OCI-M2 (cell line): ENCODE measurements around the gene DIP2C.
"Not testable (repeated sequence)": the region's sequence is repeated elsewhere in the genome, so short reads cannot be mapped to it uniquely, and the experiment has no call there.

Experiments used
- DNase-seq: peaks from one replicate; lab custom pipeline; 2025; ENCODE audit not compliant: unreplicated experiment; lab: John Stamatoyannopoulos, UW

DIP2C gene

DNA sequence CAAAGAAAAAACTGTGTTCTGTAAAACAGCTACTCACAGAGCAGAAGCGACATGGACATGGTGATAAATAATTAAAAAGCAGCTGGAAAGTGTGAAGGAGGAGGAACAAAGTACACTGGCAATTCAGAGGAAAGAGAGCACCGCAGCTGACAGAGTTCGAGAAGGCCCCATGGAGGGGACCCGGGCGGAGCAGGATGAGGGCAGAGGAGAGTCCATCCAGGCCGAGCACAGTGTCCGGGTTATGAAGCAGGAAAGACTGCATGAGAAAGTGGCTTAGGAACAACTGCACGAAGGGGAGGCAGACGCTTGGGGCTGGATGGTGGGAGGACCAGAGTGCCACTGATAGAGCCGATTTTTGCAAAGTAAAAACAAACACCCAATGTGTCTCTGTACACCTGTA is 368.7 kb downstream of the DIP2C start:
- no peak for DNase-seq

DNA sequence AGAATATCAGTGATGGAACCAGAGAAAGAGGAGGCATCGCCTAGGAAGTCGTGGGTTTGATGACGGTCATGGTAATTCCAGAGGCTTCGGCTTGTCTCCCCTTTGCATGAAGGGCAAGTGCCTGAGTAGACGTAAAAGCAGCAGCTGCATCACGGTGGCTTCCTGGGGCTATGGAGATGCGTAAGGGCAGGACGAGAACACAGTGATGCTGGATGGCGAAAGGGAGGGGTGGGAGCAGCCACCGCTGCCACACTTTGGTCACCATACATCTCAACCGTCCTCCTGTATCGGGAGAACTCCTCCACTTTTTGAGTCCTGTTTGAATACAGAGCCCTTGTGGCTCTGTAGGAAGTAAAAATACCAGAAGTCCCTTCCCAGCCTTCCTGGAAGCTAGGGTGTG is 371.5 kb downstream of the DIP2C start:
- no peak for DNase-seq

DNA sequence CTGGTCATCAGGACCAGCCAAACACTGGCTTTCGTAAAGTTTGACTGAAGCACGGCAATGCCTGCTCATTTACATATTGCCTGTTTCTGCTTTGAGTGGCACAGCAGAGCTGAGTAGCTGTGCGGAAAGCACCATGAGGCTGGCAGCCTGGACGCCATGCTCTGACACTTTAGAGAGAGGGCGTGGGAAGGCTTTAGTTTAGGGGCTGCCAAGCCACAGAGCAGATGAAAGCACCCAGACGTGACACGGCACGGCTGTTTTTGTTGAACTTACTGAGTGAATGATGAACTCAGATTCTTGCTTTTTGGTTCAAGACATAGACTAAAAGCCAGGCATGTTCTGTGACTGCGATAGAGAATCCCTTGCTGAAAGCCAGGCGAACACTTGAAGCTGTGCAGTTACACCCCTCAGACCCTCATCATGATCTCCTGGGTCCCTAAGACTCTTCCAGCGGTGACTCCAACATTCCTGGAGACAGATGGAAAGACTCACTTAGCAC is 372.1 kb downstream of the DIP2C start:
- no peak for DNase-seq

DNA sequence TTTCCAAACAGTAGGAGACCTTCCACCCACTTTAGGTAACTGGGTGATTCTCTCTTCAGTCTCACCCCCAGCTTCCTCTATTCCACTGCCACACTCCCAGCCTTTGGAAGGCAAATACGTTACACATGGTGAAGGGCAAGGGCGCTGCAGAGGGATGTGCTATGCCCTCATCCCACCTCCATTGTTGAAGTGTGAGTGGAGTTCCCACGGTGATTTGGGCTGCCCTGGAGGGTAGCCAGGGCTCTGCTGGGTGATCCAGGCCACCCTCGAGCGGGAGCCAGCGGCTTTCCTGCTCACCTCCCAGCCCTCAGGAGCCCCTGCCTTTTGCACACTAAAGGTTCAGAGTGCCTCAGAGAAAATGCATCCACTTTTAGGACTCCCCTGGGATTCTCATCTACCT is 373.1 kb downstream of the DIP2C start:
- no peak for DNase-seq

- no peak for DNase-seq
These were observed 374.6 kb downstream of the DIP2C start for GRCh38 chr10:314871-315270.

DNA sequence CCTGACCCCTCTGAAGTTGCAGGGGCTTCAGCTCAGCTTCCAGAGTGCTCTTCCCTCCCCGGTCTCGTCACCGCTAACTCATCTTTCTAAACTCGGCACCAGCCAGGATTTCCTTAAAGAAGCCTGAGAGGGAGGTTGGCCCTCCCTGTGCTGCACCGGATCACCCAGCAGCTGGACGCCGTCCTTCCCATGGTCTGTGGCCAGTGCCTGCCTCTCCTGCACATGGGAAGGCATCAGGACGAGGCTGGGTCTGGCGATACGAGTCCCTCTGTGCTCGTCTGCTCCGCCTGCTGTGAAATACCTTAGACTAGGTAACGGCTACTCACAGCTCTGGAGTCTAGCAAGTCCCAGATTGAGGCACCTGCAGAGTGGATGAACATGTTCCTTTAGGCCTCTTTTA is 375.1 kb downstream of the DIP2C start:
- DNase-seq: no peak

DNA sequence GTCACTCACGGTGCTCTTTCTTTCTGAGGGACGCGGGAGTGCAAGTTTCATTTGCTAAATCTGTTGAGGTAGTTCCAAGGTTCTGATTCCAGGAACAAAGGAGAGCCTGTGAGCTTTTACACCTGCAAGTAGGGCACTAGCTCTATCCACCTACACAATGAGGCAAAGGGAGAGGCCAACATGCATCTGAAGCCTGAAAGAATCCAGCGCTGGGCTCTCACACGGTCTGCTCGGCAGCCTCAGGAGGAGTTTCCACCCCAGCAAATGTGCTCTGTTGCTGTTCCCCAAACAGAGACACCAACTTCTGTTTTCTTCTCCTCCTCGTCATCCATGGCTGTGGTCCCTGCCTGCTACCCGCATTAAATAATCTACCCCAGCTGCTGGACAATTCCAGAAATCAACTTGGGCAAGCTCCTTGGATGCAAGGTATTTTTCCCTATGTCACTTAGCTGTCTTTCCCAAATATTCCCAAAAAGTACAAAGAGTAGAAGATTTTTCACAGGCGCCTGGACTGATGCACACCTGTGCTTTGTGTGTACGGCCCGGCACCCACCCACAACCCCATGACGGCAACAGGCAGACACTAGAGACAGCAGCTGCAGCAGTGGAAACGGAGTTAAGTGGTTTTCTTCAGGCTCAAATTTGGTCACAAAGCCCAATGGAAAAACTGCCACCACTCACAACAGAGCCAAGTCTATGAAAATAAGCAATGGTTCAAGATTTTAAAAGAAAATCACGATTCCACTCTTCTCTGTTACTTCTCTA is 377.4 kb downstream of the DIP2C start:
- DNase-seq: no peak

- no peak for DNase-seq
These were observed 378.4 kb downstream of the DIP2C start for GRCh38 chr10:310976-311639.

- no peak for DNase-seq
These were observed 379.1 kb downstream of the DIP2C start for GRCh38 chr10:310371-310770.

GRCh38 chr10:308572-309085 is 380.8 kb downstream of the DIP2C start:
- no peak for DNase-seq

DNA sequence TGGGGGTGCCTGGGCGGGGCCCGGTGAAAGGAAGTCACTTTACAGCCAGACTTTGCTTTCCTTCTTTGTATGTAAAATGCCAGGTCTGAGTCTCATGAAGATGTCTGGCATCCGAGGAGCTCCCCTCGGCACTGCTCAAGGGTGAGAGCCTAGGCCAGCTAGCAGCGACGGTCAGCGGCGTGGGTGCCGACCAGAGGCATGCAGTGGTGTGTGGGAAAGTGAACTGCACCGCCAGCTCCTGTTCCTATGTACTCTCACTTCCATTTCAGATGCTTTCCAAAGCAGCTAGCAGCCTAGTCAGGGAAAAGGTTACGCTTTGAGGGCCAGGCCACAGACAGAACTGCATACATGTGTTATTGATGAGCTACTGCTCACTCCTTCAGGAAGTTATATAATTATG is 381.4 kb downstream of the DIP2C start:
- no peak for DNase-seq

- DNase-seq: no peak
These were observed 381.8 kb downstream of the DIP2C start for GRCh38 chr10:307659-308058.

DNA sequence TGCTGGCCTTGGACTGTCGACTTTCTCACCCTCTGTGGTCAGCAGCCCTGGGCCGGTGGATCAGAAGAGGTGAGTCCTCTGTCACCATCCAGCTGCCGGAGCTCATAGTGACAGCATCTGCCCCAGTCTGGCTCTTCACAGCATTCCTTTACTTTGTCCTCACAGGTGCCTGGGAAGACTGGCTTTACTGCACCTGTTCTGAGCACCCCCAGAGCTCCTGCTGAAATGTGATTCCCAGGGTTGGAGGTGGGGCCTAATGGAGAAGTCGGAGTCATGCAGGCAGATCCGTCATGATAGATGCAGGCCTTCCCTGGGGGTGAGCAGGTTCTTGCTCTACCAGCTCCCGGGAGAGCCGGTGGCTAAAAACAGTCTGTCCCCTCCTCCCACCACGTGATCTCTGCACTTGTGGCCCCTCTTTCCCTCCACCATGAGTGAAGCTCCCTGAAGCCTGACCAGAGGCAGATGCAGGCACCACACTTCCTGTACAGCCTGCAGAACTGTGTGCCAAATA is 382.7 kb downstream of the DIP2C start:
- no peak for DNase-seq

DNA sequence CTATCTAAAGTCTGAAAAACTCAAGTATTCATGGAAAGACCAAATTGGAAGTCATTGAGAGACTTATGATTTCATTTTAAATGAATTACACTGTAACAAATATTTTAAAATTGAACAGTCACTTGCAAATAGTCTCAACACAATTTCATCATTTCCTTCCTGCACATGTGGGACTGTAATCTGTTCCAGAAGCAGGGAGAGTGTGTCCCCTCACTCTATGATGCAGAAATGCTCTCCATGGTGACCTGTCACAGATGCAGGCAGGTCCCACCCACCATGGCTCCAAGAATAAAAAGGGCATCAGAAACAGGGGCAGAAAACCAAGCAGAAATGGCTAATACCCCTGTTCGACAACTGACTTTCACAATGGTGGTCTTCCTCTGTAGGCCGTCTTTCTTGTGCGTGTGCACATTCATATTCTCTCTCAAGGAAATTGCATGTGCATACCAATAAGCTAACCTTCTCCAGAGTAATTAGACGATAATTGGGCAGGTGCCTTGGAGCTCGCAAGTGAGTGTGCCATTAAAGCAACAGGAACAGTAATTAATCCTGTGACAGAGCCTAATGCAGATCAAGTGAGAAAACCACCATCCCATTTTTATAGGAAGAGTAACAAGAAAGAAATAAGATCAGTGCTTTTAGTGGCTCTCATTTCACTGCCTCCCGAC is 383.3 kb downstream of the DIP2C start:
- no peak for DNase-seq

DNA sequence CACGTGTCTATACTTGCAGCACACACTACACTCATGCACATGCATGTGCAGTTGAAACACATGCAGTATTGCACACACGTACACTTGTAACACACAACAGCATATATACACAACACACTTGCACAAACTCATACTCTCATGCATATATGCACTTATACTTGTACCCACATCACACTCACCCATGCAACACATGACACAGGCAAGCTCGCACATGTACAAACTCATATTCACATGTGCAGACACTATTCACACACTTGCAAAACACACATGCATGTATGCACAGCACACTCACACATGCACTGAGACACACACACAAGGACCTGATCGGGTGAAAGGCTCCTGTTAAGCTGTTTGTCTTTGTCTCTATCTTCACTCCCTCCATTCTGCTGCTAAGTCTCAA is 384.4 kb downstream of the DIP2C start:
- DNase-seq: no peak

DNA sequence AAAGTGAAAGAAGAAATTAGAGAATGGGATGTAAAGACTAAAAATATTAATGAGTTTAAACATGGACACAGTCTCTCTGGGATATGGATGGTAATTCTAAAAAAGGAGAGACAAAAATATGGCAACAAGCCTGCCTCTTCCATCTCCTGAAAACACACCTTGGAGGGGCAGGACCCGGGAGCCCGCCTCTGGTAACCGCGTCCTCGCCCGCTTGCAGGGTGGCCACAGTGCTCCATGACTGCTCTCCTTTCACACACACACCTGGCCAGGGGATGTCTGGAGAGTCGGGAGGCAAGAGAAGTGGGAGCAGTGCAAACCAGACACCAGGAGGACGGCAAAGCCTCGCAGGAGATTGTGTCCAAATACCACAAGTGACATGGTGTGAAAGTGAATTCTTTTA is 387.9 kb downstream of the DIP2C start:
- DNase-seq: no peak

- not testable (repeated sequence) for DNase-seq
These were observed 388.9 kb downstream of the DIP2C start for GRCh38 chr10:300580-300979.

- no peak for DNase-seq
These were observed 389.5 kb downstream of the DIP2C start for GRCh38 chr10:299969-300368.

DNA sequence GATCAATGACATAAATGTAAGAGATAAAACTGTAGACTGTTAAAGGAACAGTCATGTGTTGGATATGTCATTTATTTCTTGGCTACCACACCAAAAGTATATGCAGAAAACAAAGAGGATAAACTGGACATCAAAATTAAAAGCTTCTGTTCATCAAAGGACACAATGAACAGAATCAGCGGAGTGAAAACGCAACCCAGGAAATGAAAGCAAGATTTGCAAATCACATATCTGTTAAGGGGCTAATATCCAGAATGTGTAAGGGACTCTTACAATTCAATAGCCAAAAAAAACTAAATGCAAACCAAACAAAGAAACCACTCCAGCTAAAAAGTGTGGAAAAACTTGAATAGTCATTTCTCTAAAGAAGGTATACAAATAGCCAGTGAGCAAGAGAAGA is 390.0 kb downstream of the DIP2C start:
- no peak for DNase-seq

DNA sequence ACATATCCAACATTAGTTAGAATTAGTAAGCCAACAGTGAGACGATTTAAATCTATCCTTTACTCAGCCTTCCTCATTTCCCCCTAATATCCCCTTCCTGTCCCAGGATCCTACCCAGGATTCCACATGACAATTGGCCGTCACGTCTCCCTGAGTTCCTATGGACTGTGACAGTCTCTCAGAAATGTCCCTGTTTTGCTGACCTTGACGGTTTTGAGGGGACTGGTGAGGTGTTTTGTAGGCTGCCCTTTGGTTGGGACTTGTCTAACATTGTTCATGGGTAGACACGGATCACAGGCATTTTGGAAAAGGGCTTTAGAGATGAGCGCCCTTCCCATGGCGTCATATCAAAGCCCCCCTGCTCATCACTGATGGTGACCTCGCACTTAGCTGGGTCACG is 391.4 kb downstream of the DIP2C start:
- no peak for DNase-seq

- no peak for DNase-seq
These were observed 391.9 kb downstream of the DIP2C start for GRCh38 chr10:297567-297966.

- DNase-seq: no peak
These were observed 395.8 kb downstream of the DIP2C start for GRCh38 chr10:293636-294035.
